AG09309 (cell line): ENCODE results near the gene SLC1A4.

Experiments used
- DNase-seq: peaks from one replicate; pipeline ENCODE4 v3.0.0-alpha.2; 2010; ENCODE audit warnings: low read depth
- H3K4me3 ChIP-seq: 2 replicates; pipeline ENCODE4 v1.5.1; 2011; ENCODE audit warnings: mild to moderate bottlenecking, low read depth, low read length, moderate library complexity; ENCODE audit not compliant: control insufficient read depth
- CTCF ChIP-seq: IDR thresholded peaks from 2 replicates; pipeline ENCODE4 v1.5.1; 2011; ENCODE audit warnings: mild to moderate bottlenecking, low read depth, low read length, inconsistent platforms; ENCODE audit not compliant: insufficient read depth, control insufficient read depth; ENCODE audit errors: missing control alignments

SLC1A4 gene

GRCh38 chr2:64975232-64975821, 13.9 kb upstream of the SLC1A4 start:
- no peak for TF ChIP-seq CTCF
- no peak for DNase-seq
- H3K4me3 ChIP-seq = no peak overlapping the region

- no peak for TF ChIP-seq CTCF
- DNase-seq = no peak
- H3K4me3 ChIP-seq = no peak overlapping the region
Observed at GRCh38 chr2:64976276-64976675, 12.9 kb upstream of the SLC1A4 start.

- no peak for DNase-seq
Observed at GRCh38 chr2:64978514-64979268, 10.5 kb upstream of the SLC1A4 start.

GRCh38 chr2:64979744-64980143, 9.5 kb upstream of the SLC1A4 start:
- no peak for DNase-seq
- no peak for TF ChIP-seq CTCF
- H3K4me3 ChIP-seq = no peak overlapping the region

More at GRCh38 chr2:64978514-64979268, 10.5 kb upstream of the SLC1A4 start:
- no peak for TF ChIP-seq CTCF
- no peak overlapping the region for H3K4me3 ChIP-seq

GRCh38 chr2:64980183-64980582, 9.0 kb upstream of the SLC1A4 start:
- no peak for DNase-seq
- TF ChIP-seq CTCF = no peak
- no peak overlapping the region for H3K4me3 ChIP-seq

- no peak for TF ChIP-seq CTCF
- H3K4me3 ChIP-seq = no peak overlapping the region
- DNase-seq = no peak
Observed at GRCh38 chr2:64982311-64982857, 6.8 kb upstream of the SLC1A4 start.
